B cell (primary cell): ENCODE data around the gene RAB3C. TPM values are rescaled to one million over a fixed set of nuclear protein-coding genes. Genes with fewer than 3 reads are reported as not detected.

Source experiments
- ATAC-seq: fragments of 200-7000 bp; cut with Tn5 transposase; one replicate; pipeline ENCODE4 v1.10.0; 2021; ENCODE audit warnings: low read depth, mild to moderate bottlenecking, moderate number of reproducible peaks, moderate library complexity
- CTCF ChIA-PET: fragments of 350-600 bp; sonication (Branson Sonifier 250); formaldehyde crosslinking; loops from one replicate; lab custom pipeline; 2021; ENCODE audit warnings: antibody characterized with exemption, inconsistent platforms; lab: Charles Lee
- POLR2A ChIA-PET: fragments of 350-600 bp; sonication (Branson Sonifier 250); formaldehyde crosslinking; loops from one replicate; lab custom pipeline; 2021; ENCODE audit warnings: antibody characterized with exemption; lab: Charles Lee
- DNase-seq: peaks from one replicate; pipeline ENCODE4 v3.0.0; 2013
- H2AFZ ChIP-seq: 2 replicates; pipeline ENCODE4 v1.6.1; 2012; ENCODE audit warnings: mild to moderate bottlenecking, low read depth, low read length; ENCODE audit not compliant: insufficient read depth, poor library complexity, severe bottlenecking
- H3K27ac ChIP-seq, 2 donors: 1 replicate in 1 of 2; 2 replicates in 1 of 2; pipeline ENCODE4 v1.5.1; 2012 to 2013; ENCODE audit warnings: low read length in 2 of 2, mild to moderate bottlenecking in 2 of 2, moderate library complexity in 1 of 2
- H3K27me3 ChIP-seq, 4 experiments: fragments of 200-600 bp in 1 of 4; sonication (generic) in 1 of 4; replicated peaks in 1 of 4; 1 replicate in 2 of 4; 2 replicates in 2 of 4; pipeline versions ENCODE4 v1.6.1 to v1.7.0; 2013 to 2016; ENCODE audit warnings: low read length in 3 of 4, mild to moderate bottlenecking in 2 of 4, mixed read lengths in 1 of 4, moderate library complexity in 1 of 4; ENCODE audit not compliant: insufficient read depth in 4 of 4, control insufficient read depth in 3 of 4; ENCODE audit errors: control extremely low read depth in 1 of 4
- H3K36me3 ChIP-seq, 2 experiments: replicated peaks in 1 of 2; 1 replicate in 1 of 2; 2 replicates in 1 of 2; pipeline versions ENCODE4 v1.6.1 to v1.7.1; 2013; ENCODE audit warnings: low read length in 1 of 2; ENCODE audit not compliant: insufficient read depth in 2 of 2, control insufficient read depth in 1 of 2; ENCODE audit errors: control extremely low read depth in 1 of 2, extremely low read depth in 1 of 2
- H3K4me1 ChIP-seq, 2 donors: fragments of 200-600 bp in 1 of 2; sonication (generic) in 1 of 2; 1 replicate in 1 of 2; 2 replicates in 1 of 2; pipeline versions ENCODE4 v1.5.1 to v1.6.1; 2013 to 2017; ENCODE audit warnings: low read length in 2 of 2; ENCODE audit not compliant: control insufficient read depth in 2 of 2, insufficient read depth in 2 of 2
- H3K4me2 ChIP-seq: replicated peaks from 2 replicates; pipeline ENCODE3; 2012; ENCODE audit warnings: mild to moderate bottlenecking, low read depth, low read length; ENCODE audit not compliant: poor library complexity, severe bottlenecking
- H3K4me3 ChIP-seq, 5 experiments: fragments of 200-600 bp in 1 of 5; sonication (generic) in 1 of 5; 1 replicate in 3 of 5; 2 replicates in 2 of 5; pipeline versions ENCODE4 v1.5.1 to v1.7.0; 2011 to 2016; ENCODE audit warnings: low read length in 4 of 5, mild to moderate bottlenecking in 4 of 5, low read depth in 2 of 5, control low read depth in 1 of 5, moderate library complexity in 1 of 5; ENCODE audit not compliant: insufficient read depth in 1 of 5; ENCODE audit errors: control extremely low read depth in 1 of 5, extremely low read depth in 1 of 5
- H3K79me2 ChIP-seq: fragments of 200-600 bp; sonication (generic); one replicate; pipeline ENCODE4 v1.6.0; 2016; ENCODE audit warnings: low read length; ENCODE audit not compliant: control insufficient read depth, insufficient read depth
- H3K9ac ChIP-seq: fragments of 200-600 bp; sonication (generic); 2 replicates; pipeline ENCODE4 v1.6.1; 2017; ENCODE audit warnings: mild to moderate bottlenecking, low read length, moderate library complexity
- H3K9me3 ChIP-seq, 3 donors: one replicate each; pipeline versions ENCODE4 v1.6.1 to v1.7.1; 2013; ENCODE audit warnings: low read length in 2 of 3; ENCODE audit not compliant: control insufficient read depth in 2 of 3, insufficient read depth in 1 of 3; ENCODE audit errors: control extremely low read depth in 1 of 3
- H4K20me1 ChIP-seq: 2 replicates; pipeline ENCODE4 v1.6.0; 2012; ENCODE audit warnings: mild to moderate bottlenecking, low read length; ENCODE audit not compliant: insufficient read depth, control insufficient read depth, poor library complexity, severe bottlenecking
- H3K27ac Mint-ChIP-seq: one replicate; pipeline ENCODE4 v1.8.0; 2021; ENCODE audit warnings: mixed read lengths
- H3K27me3 Mint-ChIP-seq: one replicate; pipeline ENCODE4 v1.8.0; 2021; ENCODE audit warnings: mixed read lengths
- H3K4me1 Mint-ChIP-seq: one replicate; pipeline ENCODE4 v1.8.0; 2021; ENCODE audit warnings: mixed read lengths
- H3K4me3 Mint-ChIP-seq: one replicate; pipeline ENCODE4 v1.8.0; 2021; ENCODE audit warnings: mixed read lengths
- H3K9me3 Mint-ChIP-seq: one replicate; pipeline ENCODE4 v1.8.0; 2022; ENCODE audit warnings: mixed read lengths; ENCODE audit not compliant: insufficient read depth
- EZH2 ChIP-seq: IDR thresholded peaks from 2 replicates; pipeline ENCODE4 v1.6.1; 2012; ENCODE audit warnings: borderline replicate concordance, low read depth, mild to moderate bottlenecking, moderate library complexity, low read length; ENCODE audit not compliant: insufficient read depth, poor library complexity, severe bottlenecking
- WGBS: methylation state at CpG from one replicate; pipeline ENCODE4 v1.1.5; 2013; ENCODE audit warnings: missing lambda C conversion rate; ENCODE audit not compliant: insufficient coverage; 5-methylcytosine and 5-hydroxymethylcytosine counted together
- intact Hi-C: fragments of 100-400 bp; cut with micrococcal nuclease; formaldehyde crosslinking; loops from one replicate; pipeline ENCODE4 v1.10.0; 2022
- polyA plus RNA-seq: library from polyadenylated mRNA; depleted of rRNA; stranded (reverse); fragments of >200 nt; gene quantifications from 2 replicates; pipeline ENCODE4 v1.2.3, GENCODE V29; 2012
- total RNA-seq, 2 donors: library from RNA; stranded (reverse); fragments of 120-200 nt in 1 of 2; gene quantifications; 1 replicate in 1 of 2; 2 replicates in 1 of 2; pipeline versions ENCODE4 v1.2.3 to v1.2.4, GENCODE V29; 2013 to 2022
- TF ChIP-seq, protein P1 (sequence below): fragments of 200-600 bp; IDR thresholded peaks from one replicate; pipeline ENCODE4 v1.8.0; 2022; ENCODE audit warnings: antibody characterized with exemption, mild to moderate bottlenecking

RAB3C gene
- total and polyA plus RNA-seq, 2 donors (not counting 1 experiment from before 2014, with no cell fraction given): 0.20 to 0.58 TPM

DNA sequence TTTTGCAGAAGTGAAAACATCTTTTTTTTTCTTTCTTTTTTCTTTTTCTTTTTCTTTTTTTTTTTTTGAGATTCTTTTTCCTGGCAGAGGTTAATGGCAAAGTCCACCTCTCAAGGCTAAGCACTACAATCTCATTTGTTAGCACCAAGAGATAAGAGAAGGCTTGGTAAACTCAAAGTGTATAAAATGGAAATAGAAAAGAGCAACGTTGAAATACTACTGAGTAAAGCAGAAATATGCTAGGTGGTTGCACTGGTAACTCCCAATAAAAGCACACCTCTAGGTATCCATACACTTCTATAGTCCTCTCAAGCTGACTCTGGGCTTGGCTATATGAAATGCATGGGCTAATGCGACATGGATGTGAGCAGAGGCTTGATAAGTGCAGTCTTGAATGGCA, 188.9 kb downstream of the RAB3C start:
- Histone ChIP-seq H3K4me3 (no peak overlapping the region), H3K27ac (no peak overlapping the region), H3K36me3 (no peaks in the 10 kb centered on the region), H3K4me2 (no peak overlapping the region), H3K79me2 (no peaks in the 10 kb centered on the region), H2AFZ (no peak overlapping the region), H4K20me1 (no peaks in the 10 kb centered on the region), H3K4me1 (no peaks in the 10 kb centered on the region), H3K27me3 (no peaks in the 10 kb centered on the region), H3K9me3 (no peaks in the 10 kb centered on the region), H3K9ac (no peak overlapping the region)
- no peak overlapping the region for H3K27ac Mint-ChIP-seq
- H3K4me1 Mint-ChIP-seq: peaks cover 3% of the 10 kb centered on the region
- POLR2A ChIA-PET: no interaction called here
- H3K27me3 Mint-ChIP-seq: no peaks in the 10 kb centered on the region
- no peak overlapping the region for H3K4me3 Mint-ChIP-seq
- ATAC-seq (no peak), DNase-seq (no peak)
- CTCF ChIA-PET: no interaction called here
- intact Hi-C loops: no loop called here
- no peaks in the 10 kb centered on the region for H3K9me3 Mint-ChIP-seq
- 71% methylated on average over 1 of the region's 2 CpGs for WGBS
- TF ChIP-seq, protein P1, sequence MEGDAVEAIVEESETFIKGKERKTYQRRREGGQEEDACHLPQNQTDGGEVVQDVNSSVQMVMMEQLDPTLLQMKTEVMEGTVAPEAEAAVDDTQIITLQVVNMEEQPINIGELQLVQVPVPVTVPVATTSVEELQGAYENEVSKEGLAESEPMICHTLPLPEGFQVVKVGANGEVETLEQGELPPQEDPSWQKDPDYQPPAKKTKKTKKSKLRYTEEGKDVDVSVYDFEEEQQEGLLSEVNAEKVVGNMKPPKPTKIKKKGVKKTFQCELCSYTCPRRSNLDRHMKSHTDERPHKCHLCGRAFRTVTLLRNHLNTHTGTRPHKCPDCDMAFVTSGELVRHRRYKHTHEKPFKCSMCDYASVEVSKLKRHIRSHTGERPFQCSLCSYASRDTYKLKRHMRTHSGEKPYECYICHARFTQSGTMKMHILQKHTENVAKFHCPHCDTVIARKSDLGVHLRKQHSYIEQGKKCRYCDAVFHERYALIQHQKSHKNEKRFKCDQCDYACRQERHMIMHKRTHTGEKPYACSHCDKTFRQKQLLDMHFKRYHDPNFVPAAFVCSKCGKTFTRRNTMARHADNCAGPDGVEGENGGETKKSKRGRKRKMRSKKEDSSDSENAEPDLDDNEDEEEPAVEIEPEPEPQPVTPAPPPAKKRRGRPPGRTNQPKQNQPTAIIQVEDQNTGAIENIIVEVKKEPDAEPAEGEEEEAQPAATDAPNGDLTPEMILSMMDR: no peak
- no peak for TF ChIP-seq EZH2

DNA sequence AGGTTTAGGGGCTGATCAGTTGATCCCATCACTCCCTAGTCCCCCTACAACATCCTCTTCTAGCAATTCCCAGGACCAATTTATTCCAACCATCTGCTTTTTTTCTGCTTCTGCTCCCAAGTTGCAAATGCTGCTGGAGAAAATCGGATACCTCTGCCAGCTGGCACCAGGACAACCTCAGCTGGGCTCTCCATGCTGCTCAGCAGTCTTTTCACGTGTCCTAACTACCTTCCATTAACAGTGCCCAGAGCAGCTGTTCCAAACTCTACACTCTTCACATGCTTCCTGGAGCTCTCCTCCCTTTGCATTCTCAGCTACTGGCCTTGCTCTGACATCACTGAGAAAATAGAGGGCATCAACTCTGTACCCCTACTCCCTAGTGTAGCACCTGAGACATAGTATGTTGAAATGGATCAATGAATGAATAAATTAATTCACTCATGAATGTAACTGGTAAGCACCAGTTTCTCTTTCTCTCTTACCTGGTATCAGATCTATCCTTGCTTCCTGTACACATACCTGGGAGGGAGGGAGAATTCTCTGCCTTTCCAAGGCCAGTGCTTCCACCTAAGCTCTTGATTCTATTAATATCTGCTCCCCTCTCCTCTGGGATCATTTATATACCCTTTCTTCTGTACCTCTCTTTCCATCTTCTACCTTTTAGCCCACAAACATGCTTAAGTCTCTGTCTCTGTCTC, 191.0 kb downstream of the RAB3C start:
- ATAC-seq: no peak

More for the DNA sequence above, 191.0 kb downstream of the RAB3C start:
- H3K4me3 ChIP-seq: no peak overlapping the region
- Mint-ChIP-seq H3K4me1 (peaks cover 3% of the 10 kb centered on the region), H3K27ac (no peak overlapping the region), H3K27me3 (no peaks in the 10 kb centered on the region), H3K4me3 (no peak overlapping the region), H3K9me3 (no peaks in the 10 kb centered on the region)
- no peak overlapping the region for H3K27ac ChIP-seq
- H3K9me3 ChIP-seq: no peaks in the 10 kb centered on the region
- ChIA-PET CTCF (interaction anchor here (0.5 kb wide), 1 partner anchor 8 kb away, joined by 3 read pairs; no protein-coding TSS in a partner anchor), POLR2A (no interaction called here)
- no peak for DNase-seq
- H3K9ac ChIP-seq: no peak overlapping the region
- no peak for TF ChIP-seq EZH2
- TF ChIP-seq, protein P1: no peak
- H3K36me3 ChIP-seq: no peaks in the 10 kb centered on the region
- no peaks in the 10 kb centered on the region for H3K79me2 ChIP-seq
- no peak overlapping the region for H2AFZ ChIP-seq
- intact Hi-C loops: no loop called here
- no peaks in the 10 kb centered on the region for H3K4me1 ChIP-seq
- WGBS: 86% methylated on average over 2 of the region's 2 CpGs
- no peak overlapping the region for H3K4me2 ChIP-seq
- H4K20me1 ChIP-seq: no peaks in the 10 kb centered on the region
- H3K27me3 ChIP-seq: no peaks in the 10 kb centered on the region
